Breast epithelium (tissue), 3 donors: ENCODE measurements around the gene SAMD11.

ENCODE experiments used
- CTCF ChIP-seq, 3 donors: fragments of 450-650 bp; IDR thresholded peaks; one replicate each; pipeline ENCODE4 v1.5.1; 2016 to 2017; ENCODE audit warnings: antibody characterized with exemption in 3 of 3, mild to moderate bottlenecking in 3 of 3, moderate library complexity in 3 of 3
- POLR2A ChIP-seq: fragments of 450-650 bp; IDR thresholded peaks from one replicate; pipeline ENCODE4 v1.6.1; 2016; ENCODE audit warnings: antibody characterized with exemption, mild to moderate bottlenecking, moderate library complexity
- POLR2AphosphoS5 ChIP-seq, 3 donors: sonication (generic); formaldehyde crosslinking; IDR thresholded peaks; one replicate each; pipeline ENCODE4 v1.6.1; 2017; ENCODE audit warnings: antibody characterized with exemption in 3 of 3

GRCh38 chr1:908661-909060, 15.1 kb upstream of the SAMD11 start:
- no peak for TF ChIP-seq CTCF (IDR thresholded peaks at IDR 0.05)
- TF ChIP-seq POLR2A: no peak
- no peak for TF ChIP-seq POLR2AphosphoS5 (IDR thresholded peaks at IDR 0.05)
